Suppressor macrophage treated with lipopolysaccharide for 1 hour (primary cell): ENCODE data around the gene NDUFS7.
A peak's percentile ranks its signal among the peaks of the same experiment; 100 is the strongest.

Experiments used
- DNase-seq, 3 donors: peaks; one replicate each; pipeline ENCODE4 v3.0.0-alpha.2; 2020 to 2022

Gene NDUFS7

DNA sequence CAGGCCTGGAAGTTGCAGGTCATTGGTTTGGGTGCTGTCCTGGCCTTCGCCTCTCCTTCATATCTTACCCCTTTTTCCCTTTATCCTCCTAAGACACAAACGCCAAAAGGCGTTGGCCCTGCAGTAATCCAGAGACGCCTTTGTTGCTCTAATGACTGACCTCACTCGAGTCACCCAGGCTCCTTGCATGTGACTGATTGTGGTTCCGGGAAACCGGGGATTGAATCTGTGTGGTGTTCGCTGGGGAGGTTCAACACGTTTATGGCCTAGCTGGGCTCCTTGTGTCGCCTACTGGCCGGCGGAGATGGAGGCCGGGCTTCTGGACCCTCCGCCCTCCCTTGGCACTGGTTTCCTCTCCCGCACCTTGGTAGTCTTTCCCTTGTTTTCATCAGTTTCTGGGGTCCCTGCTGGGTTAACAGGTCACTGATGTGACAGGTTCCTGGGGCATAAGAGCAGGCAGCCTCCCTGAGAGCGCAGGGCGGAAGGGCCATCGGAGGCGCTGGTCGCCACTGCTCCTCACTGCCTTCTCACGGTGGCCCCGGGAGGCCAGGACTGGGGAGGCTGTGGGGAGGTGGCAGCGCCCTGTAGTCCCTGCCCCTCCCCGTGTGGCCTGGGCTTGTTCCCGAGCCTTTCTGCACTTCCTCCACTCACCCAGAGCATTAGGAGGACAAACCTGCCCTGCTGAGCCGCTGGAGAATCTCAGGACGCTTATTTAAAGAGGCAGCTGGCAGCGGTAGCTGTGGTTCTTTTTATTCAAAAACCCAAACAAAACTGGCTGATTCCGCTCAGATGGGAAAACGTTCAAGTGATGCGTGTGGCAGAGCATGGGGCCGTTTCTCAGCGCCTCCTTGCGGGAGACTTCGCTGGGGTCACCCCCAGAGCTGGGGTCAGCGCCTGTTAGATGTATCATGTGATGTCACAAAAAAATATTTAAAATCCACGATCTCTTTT, 18.1 kb upstream of the NDUFS7 start:
- no peak for DNase-seq

DNA sequence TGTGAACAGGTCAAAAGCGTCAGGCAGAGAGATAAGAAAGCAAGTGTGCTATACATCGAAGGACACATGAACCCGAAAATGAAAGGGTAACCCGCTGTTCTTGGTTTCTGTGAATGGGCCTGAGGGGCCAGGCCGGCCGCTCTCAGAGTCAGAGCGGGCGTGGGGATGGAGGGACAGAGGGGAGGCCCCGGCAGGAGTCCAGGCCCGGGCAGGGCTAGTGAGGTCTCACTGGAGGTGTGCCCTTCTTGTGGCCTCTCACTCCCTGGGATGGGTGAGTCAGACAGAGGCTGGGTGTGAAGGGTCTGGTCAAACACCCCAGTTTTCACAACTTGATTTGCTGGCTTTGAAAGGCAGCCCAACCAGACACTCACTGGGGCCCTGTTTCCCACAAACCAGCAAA, 17.4 kb upstream of the NDUFS7 start:
- no peak for DNase-seq

- DNase-seq: peak; percentile 46 to 61 (median 53)
Observed at GRCh38 chr19:1366899-1367870, 16.5 kb upstream of the NDUFS7 start.

- no peak for DNase-seq
Observed at GRCh38 chr19:1369214-1369805, 14.4 kb upstream of the NDUFS7 start.

- no peak for DNase-seq
Observed at GRCh38 chr19:1370579-1371361, 12.9 kb upstream of the NDUFS7 start.

GRCh38 chr19:1373042-1373533, 10.6 kb upstream of the NDUFS7 start:
- no peak for DNase-seq

DNA sequence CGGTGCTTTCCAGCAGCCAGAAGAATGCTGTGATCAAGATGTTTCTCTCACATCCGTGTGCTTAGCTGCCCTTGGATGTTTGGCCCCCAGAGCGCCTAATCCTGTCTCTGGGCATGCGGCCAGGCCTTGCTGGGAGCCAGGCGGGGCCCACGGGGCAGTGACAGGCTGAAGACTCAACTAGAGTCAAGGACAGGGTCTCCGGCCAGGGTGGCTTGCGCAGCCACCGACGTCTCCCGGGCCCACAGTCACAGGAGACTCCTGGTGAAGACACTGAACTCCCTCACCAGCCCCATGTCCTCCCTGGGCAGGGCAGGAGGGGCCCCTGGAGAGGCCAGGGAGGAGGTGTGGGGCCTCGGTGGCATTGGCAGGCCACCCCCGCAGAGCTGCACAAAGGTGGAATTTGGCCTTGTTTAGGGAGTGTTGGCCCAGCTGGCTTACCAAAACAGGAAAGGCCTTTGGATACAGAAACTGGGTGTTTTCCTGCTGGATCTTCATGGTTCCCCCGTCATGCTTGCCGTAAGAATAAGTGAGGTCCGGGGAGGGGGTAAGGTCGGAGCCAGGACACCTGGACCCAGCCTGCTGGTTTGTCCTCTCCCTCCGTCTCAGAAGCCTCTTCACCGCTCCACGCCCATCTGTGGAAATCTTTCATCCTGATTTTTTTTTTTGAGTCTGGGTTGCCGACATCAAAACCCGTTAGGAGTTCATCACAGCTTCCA, 10.0 kb upstream of the NDUFS7 start:
- no peak for DNase-seq

DNA sequence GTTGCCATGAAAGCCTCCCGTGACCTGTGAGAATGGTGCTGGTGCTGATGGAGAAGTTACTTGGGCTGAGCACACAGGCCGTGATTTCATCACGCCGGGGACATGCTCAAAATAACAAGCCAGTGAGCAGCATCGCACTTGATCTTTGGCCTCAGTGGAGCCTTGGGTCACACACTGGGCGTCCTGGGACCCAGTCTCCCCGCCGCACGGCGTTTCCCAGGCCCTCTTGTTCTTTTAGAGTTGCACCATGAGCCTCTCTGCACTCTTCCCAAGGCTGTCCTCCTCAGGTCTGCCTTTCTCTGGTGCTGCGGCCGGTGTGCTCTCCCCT, 9.5 kb upstream of the NDUFS7 start:
- DNase-seq: no peak

DNA sequence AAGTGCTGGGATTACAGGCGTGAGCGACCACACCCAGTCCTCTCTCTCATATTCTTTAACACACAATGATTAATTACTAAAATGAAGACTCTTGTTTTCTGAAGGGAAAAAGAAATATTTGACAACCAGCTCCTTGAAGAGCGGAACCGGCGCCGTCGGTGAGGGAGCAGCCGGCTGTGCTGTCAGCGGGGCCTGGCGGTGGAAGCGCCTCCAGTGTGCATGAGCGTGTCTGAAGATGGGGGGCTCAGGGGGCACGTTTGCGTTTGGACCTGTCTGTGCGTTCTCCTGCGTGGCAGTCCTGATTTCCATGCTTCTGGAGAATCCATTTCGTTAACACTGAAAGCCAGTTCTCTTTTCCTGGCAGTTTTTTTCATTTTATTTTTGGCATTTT, 7.3 kb upstream of the NDUFS7 start:
- DNase-seq: no peak

- DNase-seq: no peak
Observed at GRCh38 chr19:1377176-1377964, 6.3 kb upstream of the NDUFS7 start.

- no peak for DNase-seq
Observed at GRCh38 chr19:1377965-1378785, 5.5 kb upstream of the NDUFS7 start.

DNA sequence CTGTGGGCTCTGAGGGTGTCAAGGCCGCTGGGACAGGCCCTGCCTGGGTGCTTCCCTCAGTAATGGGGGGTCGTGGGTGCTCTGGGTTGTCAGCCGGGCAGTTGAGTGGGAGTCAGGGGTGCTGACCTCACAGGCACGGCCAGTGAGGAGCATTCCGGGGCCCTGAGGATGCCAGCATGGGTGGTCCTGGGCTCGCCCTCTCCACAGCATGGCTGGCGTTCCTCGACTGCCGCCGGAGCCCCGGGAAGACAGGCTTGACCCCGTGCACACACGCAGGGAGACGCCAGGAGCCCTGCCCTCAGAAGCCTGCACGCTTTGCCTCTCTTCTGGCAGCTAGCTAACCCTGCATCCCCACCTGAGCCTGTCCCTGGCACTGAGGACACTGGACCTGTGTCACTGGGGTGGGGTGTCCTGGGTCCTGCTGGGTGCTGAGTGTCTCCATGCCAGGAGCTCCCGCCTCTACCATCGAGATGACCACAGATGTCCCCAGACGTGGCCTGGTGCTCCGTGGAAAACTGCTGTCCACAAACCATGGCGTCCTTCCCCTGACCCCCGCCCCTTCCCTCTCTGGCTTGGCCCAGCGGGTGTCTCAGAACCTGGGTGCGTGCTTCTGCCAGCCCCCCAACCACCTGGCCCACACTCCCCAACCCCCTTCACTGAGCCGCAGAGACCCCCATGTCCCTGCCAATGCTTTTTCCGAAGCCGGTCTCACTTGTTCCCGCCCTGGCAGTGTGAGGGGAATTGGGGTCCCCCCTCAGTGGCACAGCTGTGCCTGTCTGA, 4.4 kb upstream of the NDUFS7 start:
- DNase-seq: no peak

DNA sequence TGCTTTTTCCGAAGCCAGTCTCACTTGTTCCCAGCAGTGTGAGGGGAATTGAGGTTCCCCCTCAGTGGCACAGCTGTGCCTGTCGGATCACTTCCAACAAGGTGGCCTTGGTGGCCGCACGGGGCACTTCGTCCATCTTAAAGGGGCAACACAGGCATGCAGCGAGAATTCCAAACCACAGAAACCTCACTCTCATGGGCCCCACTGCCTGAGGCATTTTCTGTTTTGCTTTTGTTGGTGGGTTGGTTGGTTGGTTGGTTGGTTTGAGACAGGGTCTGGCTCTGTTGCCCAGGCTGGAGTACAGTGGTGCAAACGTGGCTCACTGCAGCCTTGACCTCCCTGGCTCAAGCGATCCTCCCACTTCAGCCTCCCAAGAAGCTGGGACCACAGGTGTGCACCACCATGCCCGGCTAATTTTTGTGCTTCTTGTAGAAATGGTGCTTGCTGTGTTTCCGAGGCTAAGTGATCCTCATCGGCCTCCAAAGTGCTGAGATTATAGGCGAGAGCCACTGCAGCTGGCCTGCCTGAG, 3.7 kb upstream of the NDUFS7 start:
- DNase-seq: no peak

- no peak for DNase-seq
Observed at GRCh38 chr19:1382250-1382649, 1.5 kb upstream of the NDUFS7 start.

GRCh38 chr19:1383017-1383311, 743 bp upstream of the NDUFS7 start:
- no peak for DNase-seq

GRCh38 chr19:1384085-1384462, 367 bp downstream of the NDUFS7 start:
- DNase-seq: no peak

GRCh38 chr19:1384478-1385110, 887 bp downstream of the NDUFS7 start:
- no peak for DNase-seq

GRCh38 chr19:1385816-1386215, 2.1 kb downstream of the NDUFS7 start:
- no peak for DNase-seq
